ENCODE results near the gene SSNA1. TPM values are rescaled to one million over a fixed set of nuclear protein-coding genes. Genes with fewer than 3 reads are reported as not detected.

Gene SSNA1
- total and polyA plus RNA-seq, 9 of the 15 experiments (the other 6 are each of a cell fraction or from before 2014, with no cell fraction given): 1.9 to 130 (median 57.1) TPM

GRCh38 chr9:137211532-137211931, 23.1 kb downstream of the SSNA1 start:
- Histone ChIP-seq H3K4me3 (no peak overlapping the region), H3K9me1 (ENCODE audit: control insufficient read depth, insufficient read depth, low read length) (no peaks in the 10 kb centered on the region), H2AFZ (ENCODE audit: low read depth, low read length) (no peak overlapping the region), H3K4me2 (ENCODE audit: insufficient read depth, low read length) (no peak overlapping the region), H3K4me1 (replicated peaks in 1 of 2; ENCODE audit: control insufficient read depth in 2 of 2, insufficient read depth in 2 of 2, low read length in 2 of 2) (peaks cover 5 to 55% of the 10 kb centered on the region in 2 experiments; a peak in 4 of 5 replicates), H3K9me3 (replicated peaks; ENCODE audit: control insufficient read depth, insufficient read depth, low read depth, low read length) (no peaks in the 10 kb centered on the region), H3K27ac (ENCODE audit: extremely low read depth, low read depth, low read length) (no peak overlapping the region), H3K27me3 (ENCODE audit: control insufficient read depth in 2 of 2, insufficient read depth in 2 of 2, low read length in 2 of 2) (no peaks in the 10 kb centered on the region), H4K20me1 (replicated peaks; ENCODE audit: control insufficient read depth, insufficient read depth, low read length) (peaks cover 3% of the 10 kb centered on the region; the same call in 1 of the 2 replicates), H3K79me2 (ENCODE audit: control insufficient read depth, insufficient read depth, low read length) (peaks cover 8% of the 10 kb centered on the region), H3K9ac (ENCODE audit: insufficient read depth in 1 of 2, low read depth in 2 of 2, low read length in 2 of 2) (no peak overlapping the region; a peak in 1 of 4 replicates), H3K36me3 (ENCODE audit: control insufficient read depth, insufficient read depth, low read length) (peaks cover 58% of the 10 kb centered on the region; the same call in 2 of the 3 replicates)
- in situ Hi-C loops (cut with MboI): no loop called here
- TF ChIP-seq ZNF785 (CRISPR knock-in tag; IDR thresholded peaks at IDR 0.05) (no peak), CBFA2T3 (IDR thresholded peaks at IDR 0.05) (no peak), MECOM (CRISPR knock-in tag; IDR thresholded peaks at IDR 0.05) (no peak), MEIS2 (IDR thresholded peaks at IDR 0.05; ENCODE audit: partially characterized antibody) (no peak), MCM5 (IDR thresholded peaks at IDR 0.05; ENCODE audit: low read depth) (no peak), SUPT5H (IDR thresholded peaks at IDR 0.05) (peak; percentile 48; the same call in 1 of the 2 replicates), ZNF778 (CRISPR knock-in tag; IDR thresholded peaks at IDR 0.05) (no peak), POLR2G (IDR thresholded peaks at IDR 0.05; ENCODE audit: low read depth, low read length) (peak; percentile 66; the same call in 1 of the 2 replicates), DACH1 (IDR thresholded peaks at IDR 0.05; ENCODE audit: partially characterized antibody) (no peak), MCM3 (IDR thresholded peaks at IDR 0.05) (no peak), RBFOX2 (IDR thresholded peaks at IDR 0.05; ENCODE audit: low read depth, low read length) (peak; percentile 49; the same call in 1 of the 2 replicates)
- no TSS peak for BruUV-seq (replicated peaks)
- DNase-seq (ENCODE audit: extremely low read depth in 1 of 4, low spot score in 3 of 4) (no peak), FAIRE-seq (no peak), ATAC-seq (peak; percentile 21)
- intact Hi-C loops (cut with micrococcal nuclease): no loop called here
- POLR2A ChIA-PET: interaction anchor here (0.6 to 1.7 kb wide), 3 partner anchors 9 to 156 kb away, joined by 3 to 5 read pairs (median 4); no protein-coding TSS in a partner anchor
- 83% methylated on average over 13 of the region's 13 CpGs for WGBS (ENCODE audit: insufficient coverage, low coverage, missing lambda C conversion rate)
- CTCF ChIA-PET (ENCODE audit: low intra/inter-chr PET ratio): no interaction called here
